Activated gamma-delta T cell treated with Interleukin-2 at 50 U/mL for 16 hours (primary cell): ENCODE results near the gene TBXAS1.

Source experiments
- DNase-seq: peaks from one replicate; pipeline ENCODE4 v3.0.0-alpha.2; 2020

The TBXAS1 gene

GRCh38 chr7:140005754-140006503, 176.9 kb downstream of the TBXAS1 start:
- no peak for DNase-seq

GRCh38 chr7:140006600-140006999, 177.5 kb downstream of the TBXAS1 start:
- DNase-seq, result no peak

- no peak for DNase-seq
Observed at GRCh38 chr7:140007051-140007690, 178.1 kb downstream of the TBXAS1 start.

GRCh38 chr7:140008755-140009610, 179.9 kb downstream of the TBXAS1 start:
- DNase-seq, result no peak

GRCh38 chr7:140009735-140010134, 180.7 kb downstream of the TBXAS1 start:
- no peak for DNase-seq

- no peak for DNase-seq
Observed at GRCh38 chr7:140010194-140010895, 181.3 kb downstream of the TBXAS1 start.

- no peak for DNase-seq
Observed at GRCh38 chr7:140013676-140014075, 184.6 kb downstream of the TBXAS1 start.

GRCh38 chr7:140014123-140014522, 185.1 kb downstream of the TBXAS1 start:
- no peak for DNase-seq

- no peak for DNase-seq
Observed at GRCh38 chr7:140015471-140015970, 186.5 kb downstream of the TBXAS1 start.

GRCh38 chr7:140016540-140016939, 187.5 kb downstream of the TBXAS1 start:
- DNase-seq, result no peak

- DNase-seq, result no peak
Observed at GRCh38 chr7:140017034-140017433, 188.0 kb downstream of the TBXAS1 start.

GRCh38 chr7:140017543-140017942, 188.5 kb downstream of the TBXAS1 start:
- DNase-seq, result no peak

- no peak for DNase-seq
Observed at GRCh38 chr7:140018125-140019043, 189.3 kb downstream of the TBXAS1 start.

- no peak for DNase-seq
Observed at GRCh38 chr7:140019172-140019571, 190.1 kb downstream of the TBXAS1 start.

- no peak for DNase-seq
Observed at GRCh38 chr7:140019606-140020005, 190.5 kb downstream of the TBXAS1 start.

GRCh38 chr7:140021603-140022002, 192.5 kb downstream of the TBXAS1 start:
- no peak for DNase-seq

GRCh38 chr7:140022582-140023211, 193.6 kb downstream of the TBXAS1 start:
- no peak for DNase-seq

- DNase-seq, result no peak
Observed at GRCh38 chr7:140023728-140024127, 194.7 kb downstream of the TBXAS1 start.

- no peak for DNase-seq
Observed at GRCh38 chr7:140024585-140024984, 195.5 kb downstream of the TBXAS1 start.

GRCh38 chr7:140025241-140025640, 196.2 kb downstream of the TBXAS1 start:
- no peak for DNase-seq

- DNase-seq, result no peak
Observed at GRCh38 chr7:140025814-140026433, 196.9 kb downstream of the TBXAS1 start.
